Stimulated activated CD4-positive, alpha-beta T cell treated with anti-CD3 and anti-CD28 coated beads, Interleukin-15, amount 100 ng/mL, for 24 hours (primary cell): Measurements from ENCODE around the gene TMEM88.
A peak's percentile ranks its signal among the peaks of the same experiment; 100 is the strongest.

ENCODE experiments used
- DNase-seq: peaks from one replicate; pipeline ENCODE4 v3.0.0-alpha.2; 2020

Gene TMEM88

DNA sequence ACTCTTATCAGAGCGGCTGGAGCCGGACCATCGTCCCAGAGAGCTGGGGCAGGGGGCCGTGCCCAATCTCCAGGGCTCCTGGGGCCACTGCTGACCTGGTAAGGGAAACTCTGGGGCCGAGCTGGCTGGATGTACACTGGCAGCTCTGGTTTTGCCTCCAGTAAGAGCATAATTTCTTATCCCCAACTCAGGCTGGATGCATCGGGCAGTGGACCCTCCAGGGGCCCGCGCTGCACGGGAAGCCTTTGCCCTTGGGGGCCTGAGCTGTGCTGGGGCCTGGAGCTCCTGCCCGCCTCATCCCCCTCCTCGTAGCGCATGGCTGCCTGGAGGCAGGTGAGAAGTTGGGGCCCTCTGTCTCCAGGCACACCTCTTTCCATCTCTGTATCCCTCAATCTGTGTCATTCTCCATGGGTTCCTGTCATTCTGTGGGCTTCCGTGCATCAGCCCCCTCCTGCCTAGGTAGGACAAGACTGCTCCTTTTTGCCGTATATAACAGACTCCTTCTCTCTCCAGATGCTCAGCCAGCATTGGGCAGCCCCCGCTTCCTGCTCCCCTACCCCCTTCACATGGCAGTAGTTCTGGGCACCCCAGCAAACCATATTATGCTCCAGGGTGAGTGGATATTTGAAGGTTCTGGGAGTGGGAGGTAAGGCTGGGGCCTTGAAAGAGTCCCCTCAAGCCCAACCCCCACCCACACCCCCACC lies 9.4 kb upstream of the TMEM88 start:
- DNase-seq: no peak

DNA sequence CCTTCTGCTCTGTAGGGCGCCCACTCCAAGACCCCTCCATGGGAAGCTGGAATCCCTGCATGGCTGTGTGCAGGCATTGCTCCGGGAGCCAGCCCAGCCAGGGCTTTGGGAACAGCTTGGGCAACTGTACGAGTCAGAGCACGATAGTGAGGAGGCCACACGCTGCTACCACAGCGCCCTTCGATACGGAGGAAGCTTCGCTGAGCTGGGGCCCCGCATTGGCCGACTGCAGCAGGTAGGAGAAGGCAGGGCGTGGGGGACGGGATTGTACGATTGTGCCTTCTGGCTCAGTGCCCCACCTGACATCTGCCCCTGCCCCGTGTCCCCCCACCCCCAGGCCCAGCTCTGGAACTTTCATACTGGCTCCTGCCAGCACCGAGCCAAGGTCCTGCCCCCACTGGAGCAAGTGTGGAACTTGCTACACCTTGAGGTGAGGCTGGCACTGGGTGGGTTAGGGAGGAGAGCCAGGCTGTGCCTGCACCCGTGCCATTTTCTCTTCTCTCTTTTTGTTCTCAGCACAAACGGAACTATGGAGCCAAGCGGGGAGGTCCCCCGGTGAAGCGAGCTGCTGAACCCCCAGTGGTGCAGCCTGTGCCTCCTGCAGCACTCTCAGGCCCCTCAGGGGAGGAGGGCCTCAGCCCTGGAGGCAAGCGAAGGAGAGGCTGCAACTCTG lies 8.7 kb upstream of the TMEM88 start:
- no peak for DNase-seq

DNA sequence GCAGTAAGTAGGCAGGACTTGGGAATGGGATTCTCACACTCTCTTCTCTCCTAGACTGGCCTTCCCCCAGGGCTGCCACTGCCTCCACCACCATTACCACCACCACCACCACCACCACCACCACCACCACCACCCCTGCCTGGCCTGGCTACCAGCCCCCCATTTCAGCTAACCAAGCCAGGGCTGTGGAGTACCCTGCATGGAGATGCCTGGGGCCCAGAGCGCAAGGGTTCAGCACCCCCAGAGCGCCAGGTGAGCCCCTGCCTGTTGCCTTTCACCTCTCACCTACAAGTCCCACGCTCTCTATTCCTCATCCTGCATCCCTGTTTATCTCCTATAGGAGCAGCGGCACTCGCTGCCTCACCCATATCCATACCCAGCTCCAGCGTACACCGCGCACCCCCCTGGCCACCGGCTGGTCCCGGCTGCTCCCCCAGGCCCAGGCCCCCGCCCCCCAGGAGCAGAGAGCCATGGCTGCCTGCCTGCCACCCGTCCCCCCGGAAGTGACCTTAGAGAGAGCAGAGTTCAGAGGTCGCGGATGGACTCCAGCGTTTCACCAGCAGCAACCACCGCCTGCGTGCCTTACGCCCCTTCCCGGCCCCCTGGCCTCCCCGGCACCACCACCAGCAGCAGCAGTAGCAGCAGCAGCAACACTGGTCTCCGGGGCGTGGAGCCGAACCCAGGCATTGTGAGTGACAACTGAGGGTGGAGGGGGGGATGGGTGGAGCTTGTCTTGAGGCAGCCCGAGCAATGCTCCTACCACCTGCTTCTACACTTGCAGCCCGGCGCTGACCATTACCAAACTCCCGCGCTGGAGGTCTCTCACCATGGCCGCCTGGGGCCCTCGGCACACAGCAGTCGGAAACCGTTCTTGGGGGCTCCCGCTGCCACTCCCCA lies 7.9 kb upstream of the TMEM88 start:
- DNase-seq: peak; percentile 22

DNA sequence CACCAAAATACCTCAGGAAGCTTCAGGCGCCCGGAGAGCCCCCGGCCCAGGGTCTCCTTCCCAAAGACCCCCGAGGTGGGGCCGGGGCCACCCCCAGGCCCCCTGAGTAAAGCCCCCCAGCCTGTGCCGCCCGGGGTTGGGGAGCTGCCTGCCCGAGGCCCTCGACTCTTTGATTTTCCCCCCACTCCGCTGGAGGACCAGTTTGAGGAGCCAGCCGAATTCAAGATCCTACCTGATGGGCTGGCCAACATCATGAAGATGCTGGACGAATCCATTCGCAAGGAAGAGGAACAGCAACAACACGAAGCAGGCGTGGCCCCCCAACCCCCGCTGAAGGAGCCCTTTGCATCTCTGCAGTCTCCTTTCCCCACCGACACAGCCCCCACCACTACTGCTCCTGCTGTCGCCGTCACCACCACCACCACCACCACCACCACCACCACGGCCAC lies 6.7 kb upstream of the TMEM88 start:
- no peak for DNase-seq

DNA sequence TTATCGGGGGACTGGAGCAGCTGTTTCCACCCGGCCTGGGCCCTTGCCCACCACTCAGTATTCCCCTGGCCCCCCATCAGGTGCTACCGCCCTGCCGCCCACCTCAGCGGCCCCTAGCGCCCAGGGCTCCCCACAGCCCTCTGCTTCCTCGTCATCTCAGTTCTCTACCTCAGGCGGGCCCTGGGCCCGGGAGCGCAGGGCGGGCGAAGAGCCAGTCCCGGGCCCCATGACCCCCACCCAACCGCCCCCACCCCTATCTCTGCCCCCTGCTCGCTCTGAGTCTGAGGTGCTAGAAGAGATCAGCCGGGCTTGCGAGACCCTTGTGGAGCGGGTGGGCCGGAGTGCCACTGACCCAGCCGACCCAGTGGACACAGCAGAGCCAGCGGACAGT lies 6.1 kb upstream of the TMEM88 start:
- DNase-seq: no peak

DNA sequence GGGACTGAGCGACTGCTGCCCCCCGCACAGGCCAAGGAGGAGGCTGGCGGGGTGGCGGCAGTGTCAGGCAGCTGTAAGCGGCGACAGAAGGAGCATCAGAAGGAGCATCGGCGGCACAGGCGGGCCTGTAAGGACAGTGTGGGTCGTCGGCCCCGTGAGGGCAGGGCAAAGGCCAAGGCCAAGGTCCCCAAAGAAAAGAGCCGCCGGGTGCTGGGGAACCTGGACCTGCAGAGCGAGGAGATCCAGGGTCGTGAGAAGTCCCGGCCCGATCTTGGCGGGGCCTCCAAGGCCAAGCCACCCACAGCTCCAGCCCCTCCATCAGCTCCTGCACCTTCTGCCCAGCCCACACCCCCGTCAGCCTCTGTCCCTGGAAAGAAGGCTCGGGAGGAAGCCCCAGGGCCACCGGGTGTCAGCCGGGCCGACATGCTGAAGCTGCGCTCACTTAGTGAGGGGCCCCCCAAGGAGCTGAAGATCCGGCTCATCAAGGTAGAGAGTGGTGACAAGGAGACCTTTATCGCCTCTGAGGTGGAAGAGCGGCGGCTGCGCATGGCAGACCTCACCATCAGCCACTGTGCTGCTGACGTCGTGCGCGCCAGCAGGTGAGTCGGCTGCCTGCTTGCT lies 5.6 kb upstream of the TMEM88 start:
- peak; percentile 6 for DNase-seq

DNA sequence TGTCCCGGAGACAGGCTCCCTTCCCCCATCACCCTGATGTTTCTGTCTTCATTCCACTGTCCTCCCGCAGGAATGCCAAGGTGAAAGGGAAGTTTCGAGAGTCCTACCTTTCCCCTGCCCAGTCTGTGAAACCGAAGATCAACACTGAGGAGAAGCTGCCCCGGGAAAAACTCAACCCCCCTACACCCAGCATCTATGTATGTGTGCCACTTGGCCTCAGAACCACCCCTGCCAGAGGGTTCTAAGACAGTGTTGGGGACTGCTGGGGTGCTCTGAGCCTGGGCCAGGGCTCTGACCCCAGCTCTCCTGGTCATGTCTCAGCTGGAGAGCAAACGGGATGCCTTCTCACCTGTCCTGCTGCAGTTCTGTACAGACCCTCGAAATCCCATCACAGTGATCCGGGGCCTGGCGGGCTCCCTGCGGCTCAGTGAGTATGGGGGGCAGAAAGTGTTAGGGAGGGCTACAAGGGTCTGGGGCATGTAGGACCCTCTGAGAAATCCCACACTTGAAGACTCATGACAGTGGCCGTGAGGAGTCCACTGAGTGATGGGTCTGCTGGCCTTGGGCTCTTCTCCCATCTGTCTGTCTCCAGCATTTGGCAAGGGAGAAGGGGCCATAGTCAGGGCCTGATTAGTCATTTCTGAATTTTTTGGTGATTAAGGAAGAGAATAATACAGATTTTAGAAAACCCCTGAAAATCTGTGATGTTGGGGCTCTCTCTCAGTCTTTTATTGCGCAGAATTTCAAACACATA lies 4.9 kb upstream of the TMEM88 start:
- DNase-seq: no peak

DNA sequence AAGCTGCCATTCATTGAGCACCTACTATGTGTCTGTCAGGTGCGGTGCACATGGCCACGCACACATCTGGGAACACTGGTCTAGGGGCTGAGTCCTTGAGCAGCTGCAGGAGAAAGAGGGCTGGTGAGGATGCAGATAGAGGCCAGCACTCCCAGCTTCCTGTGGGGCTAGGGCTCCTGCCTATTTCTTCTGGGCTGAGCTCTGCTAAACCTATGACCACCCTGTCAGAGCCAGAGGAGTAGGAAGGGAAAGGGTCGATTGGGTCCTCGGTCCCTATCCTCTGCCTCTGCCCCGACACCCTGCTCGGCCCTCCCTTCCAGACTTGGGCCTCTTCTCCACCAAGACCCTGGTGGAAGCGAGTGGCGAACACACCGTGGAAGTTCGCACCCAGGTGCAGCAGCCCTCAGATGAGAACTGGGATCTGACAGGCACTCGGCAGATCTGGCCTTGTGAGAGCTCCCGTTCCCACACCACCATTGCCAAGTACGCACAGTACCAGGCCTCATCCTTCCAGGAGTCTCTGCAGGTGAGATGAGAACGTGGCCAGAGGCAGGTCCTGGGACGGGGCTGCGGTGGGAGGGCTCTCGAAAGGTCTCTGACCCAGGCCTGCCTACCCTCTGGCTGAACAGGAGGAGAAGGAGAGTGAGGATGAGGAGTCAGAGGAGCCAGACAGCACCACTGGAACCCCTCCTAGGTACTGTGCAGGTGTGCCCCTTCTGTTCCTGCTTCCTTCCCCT lies 4.0 kb upstream of the TMEM88 start:
- DNase-seq: peak; percentile 14

DNA sequence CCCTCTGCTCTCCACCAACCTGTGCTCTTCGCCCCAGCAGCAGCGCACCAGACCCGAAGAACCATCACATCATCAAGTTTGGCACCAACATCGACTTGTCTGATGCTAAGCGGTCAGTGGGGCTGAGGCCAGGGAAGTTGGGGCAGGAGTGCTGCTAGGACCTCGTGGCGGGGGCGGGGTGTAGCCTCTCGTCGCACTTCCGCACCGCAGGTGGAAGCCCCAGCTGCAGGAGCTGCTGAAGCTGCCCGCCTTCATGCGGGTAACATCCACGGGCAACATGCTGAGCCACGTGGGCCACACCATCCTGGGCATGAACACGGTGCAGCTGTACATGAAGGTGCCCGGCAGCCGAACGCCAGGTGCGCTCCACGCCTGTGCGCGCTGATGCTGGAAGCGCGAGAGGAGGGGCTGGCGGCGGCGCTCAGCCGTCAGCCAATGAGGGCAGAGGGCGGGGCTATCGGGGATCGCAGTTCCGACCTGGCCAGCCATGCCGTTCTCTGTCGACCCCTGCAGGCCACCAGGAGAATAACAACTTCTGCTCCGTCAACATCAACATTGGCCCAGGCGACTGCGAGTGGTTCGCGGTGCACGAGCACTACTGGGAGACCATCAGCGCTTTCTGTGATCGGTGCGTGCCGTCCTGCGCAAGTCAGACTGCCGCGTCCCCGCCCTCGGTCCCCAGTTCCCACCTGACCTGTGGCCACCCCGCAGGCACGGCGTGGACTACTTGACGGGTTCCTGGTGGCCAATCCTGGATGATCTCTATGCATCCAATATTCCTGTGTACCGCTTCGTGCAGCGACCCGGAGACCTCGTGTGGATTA lies 3.2 kb upstream of the TMEM88 start:
- peak; percentile 97 for DNase-seq

DNA sequence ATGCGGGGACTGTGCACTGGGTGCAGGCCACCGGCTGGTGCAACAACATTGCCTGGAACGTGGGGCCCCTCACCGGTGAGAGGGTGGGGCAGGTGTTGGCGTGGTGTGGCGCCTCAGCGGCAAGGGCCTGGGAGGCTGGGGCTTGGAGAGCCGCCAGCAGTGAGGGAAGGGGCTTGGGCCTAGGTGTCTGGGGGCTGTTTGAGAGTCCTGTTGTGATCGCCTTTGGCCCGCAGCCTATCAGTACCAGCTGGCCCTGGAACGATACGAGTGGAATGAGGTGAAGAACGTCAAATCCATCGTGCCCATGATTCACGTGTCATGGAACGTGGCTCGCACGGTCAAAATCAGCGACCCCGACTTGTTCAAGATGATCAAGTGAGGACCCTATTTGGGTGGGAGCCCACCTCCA lies 2.6 kb upstream of the TMEM88 start:
- DNase-seq: peak; percentile 7

DNA sequence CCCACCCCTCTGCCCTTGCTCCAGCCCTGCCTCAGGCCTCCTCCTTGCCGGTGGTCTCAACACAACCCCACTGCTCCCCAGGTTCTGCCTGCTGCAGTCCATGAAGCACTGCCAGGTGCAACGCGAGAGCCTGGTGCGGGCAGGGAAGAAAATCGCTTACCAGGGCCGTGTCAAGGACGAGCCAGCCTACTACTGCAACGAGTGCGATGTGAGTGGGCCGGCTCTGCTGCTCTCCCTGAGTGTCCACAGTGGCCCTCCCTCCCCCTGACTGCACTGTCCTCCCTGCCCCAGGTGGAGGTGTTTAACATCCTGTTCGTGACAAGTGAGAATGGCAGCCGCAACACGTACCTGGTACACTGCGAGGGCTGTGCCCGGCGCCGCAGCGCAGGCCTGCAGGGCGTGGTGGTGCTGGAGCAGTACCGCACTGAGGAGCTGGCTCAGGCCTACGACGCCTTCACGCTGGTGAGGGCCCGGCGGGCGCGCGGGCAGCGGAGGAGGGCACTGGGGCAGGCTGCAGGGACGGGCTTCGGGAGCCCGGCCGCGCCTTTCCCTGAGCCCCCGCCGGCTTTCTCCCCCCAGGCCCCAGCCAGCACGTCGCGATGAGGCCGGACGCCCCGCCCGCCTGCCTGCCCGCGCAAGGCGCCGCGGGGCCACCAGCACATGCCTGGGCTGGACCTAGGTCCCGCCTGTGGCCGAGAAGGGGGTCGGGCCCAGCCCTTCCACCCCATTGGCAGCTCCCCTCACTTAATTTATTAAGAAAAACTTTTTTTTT lies 1.8 kb upstream of the TMEM88 start:
- peak; percentile 11 for DNase-seq

DNA sequence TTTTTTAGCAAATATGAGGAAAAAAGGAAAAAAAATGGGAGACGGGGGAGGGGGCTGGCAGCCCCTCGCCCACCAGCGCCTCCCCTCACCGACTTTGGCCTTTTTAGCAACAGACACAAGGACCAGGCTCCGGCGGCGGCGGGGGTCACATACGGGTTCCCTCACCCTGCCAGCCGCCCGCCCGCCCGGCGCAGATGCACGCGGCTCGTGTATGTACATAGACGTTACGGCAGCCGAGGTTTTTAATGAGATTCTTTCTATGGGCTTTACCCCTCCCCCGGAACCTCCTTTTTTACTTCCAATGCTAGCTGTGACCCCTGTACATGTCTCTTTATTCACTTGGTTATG lies 1.2 kb upstream of the TMEM88 start:
- DNase-seq: peak; percentile 25

DNA sequence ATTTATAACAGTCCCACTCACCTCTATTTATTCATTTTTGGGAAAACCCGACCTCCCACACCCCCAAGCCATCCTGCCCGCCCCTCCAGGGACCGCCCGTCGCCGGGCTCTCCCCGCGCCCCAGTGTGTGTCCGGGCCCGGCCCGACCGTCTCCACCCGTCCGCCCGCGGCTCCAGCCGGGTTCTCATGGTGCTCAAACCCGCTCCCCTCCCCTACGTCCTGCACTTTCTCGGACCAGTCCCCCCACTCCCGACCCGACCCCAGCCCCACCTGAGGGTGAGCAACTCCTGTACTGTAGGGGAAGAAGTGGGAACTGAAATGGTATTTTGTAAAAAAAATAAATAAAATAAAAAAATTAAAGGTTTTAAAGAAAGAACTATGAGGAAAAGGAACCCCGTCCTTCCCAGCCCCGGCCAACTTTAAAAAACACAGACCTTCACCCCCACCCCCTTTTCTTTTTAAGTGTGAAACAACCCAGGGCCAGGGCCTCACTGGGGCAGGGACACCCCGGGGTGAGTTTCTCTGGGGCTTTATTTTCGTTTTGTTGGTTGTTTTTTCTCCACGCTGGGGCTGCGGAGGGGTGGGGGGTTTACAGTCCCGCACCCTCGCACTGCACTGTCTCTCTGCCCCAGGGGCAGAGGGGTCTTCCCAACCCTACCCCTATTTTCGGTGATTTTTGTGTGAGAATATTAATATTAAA lies 638 bp upstream of the TMEM88 start:
- peak; percentile 8 for DNase-seq

DNA sequence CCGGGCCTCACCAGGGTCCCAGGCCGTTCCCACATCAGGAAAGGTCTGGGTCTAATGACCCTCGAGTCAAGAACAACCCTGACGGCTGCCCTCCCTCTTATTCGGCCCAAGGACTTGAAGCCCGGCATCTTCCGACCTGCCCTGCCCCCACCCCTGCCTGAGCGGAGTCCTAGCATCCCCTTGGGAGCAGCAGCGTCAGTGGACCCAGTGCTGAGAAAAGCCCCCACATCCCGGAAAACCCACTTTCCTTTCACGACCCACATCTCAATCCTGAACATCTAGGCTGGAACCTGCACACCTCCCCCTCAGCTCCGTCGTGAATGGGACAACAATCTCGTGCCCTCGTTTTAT lies 769 bp downstream of the TMEM88 start:
- DNase-seq: peak; percentile 29

DNA sequence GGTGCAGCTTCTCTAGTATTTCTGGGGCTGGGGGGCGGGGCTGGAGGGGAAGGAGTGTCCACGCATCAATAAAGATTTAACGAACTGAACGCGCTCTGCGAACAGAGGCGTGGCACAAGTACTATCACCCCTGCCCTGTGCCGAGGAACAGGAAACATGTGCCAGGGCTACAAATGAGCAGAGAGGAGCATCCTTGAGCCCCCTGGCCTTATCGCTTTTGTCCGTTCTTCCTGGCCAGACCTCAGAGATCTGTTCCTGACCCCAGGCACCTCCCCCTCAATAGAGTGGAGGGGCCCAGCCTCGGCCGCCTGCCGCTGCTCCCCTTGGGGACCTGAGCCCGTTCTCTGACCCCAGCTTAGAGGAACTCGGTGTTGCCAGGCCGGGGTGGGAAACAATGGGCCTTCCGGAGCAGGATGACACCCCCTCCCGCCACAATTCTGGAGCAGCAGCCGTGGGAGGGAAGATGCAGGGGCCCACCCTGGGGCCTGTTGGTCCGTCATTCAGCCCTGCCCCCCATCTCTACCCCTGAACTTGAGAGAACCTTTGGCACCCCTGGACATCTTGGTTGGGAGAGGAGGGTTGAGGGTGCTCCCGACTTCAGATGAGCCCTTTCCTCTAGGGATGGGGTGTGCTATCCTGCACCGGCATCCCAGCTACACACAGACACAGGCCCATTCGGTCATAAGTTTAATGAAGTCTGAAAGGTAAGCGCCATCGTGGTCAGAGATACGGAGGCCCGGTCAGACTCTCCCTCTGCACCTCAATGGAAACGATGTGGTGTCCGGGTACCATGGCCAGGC lies 1.3 kb downstream of the TMEM88 start:
- peak; percentile 57 for DNase-seq

DNA sequence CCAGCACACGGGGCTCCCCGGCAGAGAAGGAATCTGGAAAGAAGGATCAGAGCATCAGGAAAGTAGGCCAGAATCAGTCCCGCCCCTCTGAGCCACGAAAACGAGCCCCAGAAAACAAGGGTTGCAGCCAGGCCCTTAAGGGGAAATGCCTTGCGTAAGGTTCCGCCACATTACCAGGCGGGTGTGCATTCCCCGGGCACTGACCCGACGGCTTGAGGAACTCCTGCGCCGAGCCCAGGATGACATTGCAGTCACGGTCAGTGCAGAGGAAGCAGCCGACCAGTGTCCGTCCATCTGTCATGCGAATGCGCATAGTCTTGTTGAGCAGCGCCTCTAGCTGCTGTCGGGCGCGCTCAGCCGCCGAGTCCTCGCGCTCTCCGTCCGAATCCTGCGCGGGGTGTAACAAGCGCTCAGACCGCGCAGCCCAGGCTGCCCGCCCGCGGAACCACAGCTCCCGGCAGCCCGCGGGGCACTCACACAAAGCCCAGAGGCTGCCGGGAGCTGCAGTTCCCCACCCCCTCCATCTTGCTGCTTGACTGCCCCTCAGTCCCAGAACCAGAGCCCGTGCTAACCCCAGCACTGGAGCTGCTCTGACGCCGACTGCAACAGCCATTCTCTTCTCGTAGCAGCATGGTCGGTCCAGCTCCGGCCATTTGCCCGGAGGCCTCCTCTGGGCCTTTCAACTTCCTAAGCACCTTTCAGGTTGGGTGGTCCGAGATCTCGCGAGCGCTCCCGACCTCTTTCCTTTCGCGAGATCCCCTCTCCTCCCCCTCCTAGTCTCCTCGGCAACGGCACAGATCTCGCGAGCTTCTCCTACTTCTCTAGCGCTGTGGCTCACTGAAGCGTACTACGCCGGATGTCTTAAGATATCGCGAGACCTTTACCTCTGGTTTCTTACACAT lies 2.2 kb downstream of the TMEM88 start, which contains the start of gene NAA38:
Gene NAA38, minus strand, starts transcription at position 749 of the 902 bp plus-strand sequence. Its CDS starts 96 bp downstream, at position 653.
- peak; percentile 95 for DNase-seq
